Fibroblast of pulmonary artery (primary cell): ENCODE data around the gene COL9A2.
A peak's percentile ranks its signal among the peaks of the same experiment; 100 is the strongest.

Experiments used
- DNase-seq: peaks from one replicate; pipeline ENCODE4 v3.0.0-alpha.2; 2010; ENCODE audit warnings: low read depth
- H3K4me3 ChIP-seq: replicated peaks from 2 replicates; pipeline ENCODE4 v1.5.1; 2011; ENCODE audit warnings: low read depth, mild to moderate bottlenecking, control low read depth, low read length, moderate library complexity
- TF ChIP-seq, protein P1 (sequence below): IDR thresholded peaks from 2 replicates; pipeline ENCODE4 v1.5.1; 2011; ENCODE audit warnings: mild to moderate bottlenecking, control low read depth, low read length, inconsistent platforms; ENCODE audit errors: missing control alignments

COL9A2 gene

DNA sequence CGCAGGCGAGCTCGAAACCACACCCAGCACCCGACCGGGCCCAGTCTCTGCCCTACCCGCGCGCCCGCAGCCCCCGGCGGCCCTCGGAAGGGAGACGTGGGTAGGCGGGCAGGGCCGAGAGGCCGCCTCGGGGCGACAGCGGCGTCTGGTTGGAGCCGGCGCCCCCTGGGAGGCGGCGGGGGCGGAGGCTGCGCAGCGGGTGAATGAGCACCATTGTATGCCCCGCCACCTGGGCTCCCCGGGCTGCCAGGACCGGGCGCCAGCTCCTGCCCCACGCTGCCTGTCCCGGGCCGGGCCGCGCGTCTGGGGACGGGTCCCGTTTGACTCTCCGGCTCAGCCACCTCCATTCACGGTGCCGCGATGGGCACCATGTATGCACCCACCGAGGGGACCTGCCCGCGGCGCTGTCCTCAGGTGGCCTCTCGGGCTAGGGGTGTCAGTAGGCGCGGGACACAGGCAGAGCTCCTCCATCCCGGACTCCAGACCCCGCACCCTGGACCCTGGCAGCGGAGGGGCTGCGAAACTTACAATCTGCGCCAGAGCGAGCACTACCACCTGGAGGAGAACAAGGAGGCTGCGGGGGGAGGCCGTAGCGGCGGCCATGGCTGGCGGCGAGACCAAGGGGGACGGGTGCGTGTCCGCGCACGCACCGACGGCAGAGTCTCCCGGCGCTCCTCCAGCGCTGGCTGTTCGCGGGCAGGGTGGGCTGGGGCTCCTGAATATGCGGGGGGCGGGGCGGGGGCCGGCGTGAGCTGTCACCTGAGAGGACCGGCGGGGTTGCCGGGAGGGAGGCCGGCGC lies at the start of gene COL9A2:
COL9A2 (minus strand) TSS at position 692 of the 799 bp plus-strand sequence; CDS start at position 603, 89 bp downstream.
- TF ChIP-seq, protein P1, sequence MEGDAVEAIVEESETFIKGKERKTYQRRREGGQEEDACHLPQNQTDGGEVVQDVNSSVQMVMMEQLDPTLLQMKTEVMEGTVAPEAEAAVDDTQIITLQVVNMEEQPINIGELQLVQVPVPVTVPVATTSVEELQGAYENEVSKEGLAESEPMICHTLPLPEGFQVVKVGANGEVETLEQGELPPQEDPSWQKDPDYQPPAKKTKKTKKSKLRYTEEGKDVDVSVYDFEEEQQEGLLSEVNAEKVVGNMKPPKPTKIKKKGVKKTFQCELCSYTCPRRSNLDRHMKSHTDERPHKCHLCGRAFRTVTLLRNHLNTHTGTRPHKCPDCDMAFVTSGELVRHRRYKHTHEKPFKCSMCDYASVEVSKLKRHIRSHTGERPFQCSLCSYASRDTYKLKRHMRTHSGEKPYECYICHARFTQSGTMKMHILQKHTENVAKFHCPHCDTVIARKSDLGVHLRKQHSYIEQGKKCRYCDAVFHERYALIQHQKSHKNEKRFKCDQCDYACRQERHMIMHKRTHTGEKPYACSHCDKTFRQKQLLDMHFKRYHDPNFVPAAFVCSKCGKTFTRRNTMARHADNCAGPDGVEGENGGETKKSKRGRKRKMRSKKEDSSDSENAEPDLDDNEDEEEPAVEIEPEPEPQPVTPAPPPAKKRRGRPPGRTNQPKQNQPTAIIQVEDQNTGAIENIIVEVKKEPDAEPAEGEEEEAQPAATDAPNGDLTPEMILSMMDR: no peak
- H3K4me3 ChIP-seq: peak within 1 kb of the TSS; percentile 29
- DNase-seq: no peak

- H3K4me3 ChIP-seq: no peak overlapping the region
- TF ChIP-seq, protein P1: no peak
- DNase-seq: no peak
Measured at GRCh38 chr1:40363721-40364120, 46.6 kb upstream of the COL9A2 start.

DNA sequence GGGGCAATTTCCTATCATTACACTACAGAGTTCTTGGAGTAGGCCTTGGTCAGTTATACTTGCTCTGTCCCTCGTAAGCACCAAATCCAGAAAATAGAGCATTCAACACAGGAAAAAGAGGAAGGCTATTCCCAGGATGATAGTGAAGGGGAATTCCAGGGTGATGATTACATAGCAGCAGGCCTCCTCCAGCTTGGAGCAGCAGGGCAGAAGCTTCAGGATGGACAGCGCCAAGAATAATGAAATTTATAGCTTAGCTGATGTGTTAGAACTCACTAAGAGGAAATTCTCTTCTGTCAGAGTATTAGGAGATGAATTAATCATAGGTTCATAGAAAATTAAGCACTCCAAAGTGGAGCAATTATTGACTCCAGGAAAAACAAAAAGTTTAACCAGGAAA lies 45.6 kb upstream of the COL9A2 start:
- TF ChIP-seq, protein P1: no peak
- peak; percentile 73 for DNase-seq
- H3K4me3 ChIP-seq: no peak overlapping the region

DNA sequence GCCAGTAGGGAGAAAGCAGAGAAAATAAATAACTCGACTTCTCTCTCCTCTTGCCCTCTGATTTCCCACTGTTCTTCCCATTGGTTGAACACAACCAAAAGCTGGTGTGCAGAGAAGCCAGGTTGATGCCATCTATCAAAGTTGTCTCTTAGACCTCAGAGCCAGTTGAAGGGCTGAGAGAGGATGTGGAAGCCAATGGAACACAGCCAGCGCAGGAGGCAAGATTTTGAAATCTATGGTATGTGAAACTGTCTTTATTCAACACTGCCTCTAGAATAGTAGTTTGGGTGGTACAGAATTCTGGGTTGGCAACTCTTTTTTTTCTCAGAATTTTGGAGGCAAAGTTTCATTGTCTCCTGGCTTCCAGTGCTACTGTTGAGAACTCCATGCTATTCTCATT lies 45.1 kb upstream of the COL9A2 start:
- TF ChIP-seq, protein P1: no peak
- H3K4me3 ChIP-seq: no peak overlapping the region
- DNase-seq: no peak

DNA sequence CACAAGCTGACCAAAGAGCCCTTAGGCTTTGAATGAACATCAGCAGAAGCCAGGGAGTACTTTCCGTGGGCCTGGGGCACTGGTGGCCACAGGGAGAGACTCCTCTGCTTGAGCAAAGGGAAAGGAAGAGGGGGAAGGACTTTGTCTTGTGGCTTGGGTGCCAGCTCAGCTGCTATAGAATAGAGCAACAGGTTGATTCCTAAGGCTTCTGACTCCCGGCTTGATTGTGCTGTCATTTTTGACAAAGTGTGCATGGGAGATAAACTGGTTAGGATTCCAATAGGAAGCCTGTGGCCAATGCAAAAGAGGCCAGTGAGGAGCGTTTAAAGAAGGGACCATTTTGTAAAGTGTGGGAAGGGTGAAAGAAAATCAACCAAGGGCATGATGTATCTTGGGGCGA lies 44.6 kb upstream of the COL9A2 start:
- TF ChIP-seq, protein P1: no peak
- DNase-seq: no peak
- no peak overlapping the region for H3K4me3 ChIP-seq

DNA sequence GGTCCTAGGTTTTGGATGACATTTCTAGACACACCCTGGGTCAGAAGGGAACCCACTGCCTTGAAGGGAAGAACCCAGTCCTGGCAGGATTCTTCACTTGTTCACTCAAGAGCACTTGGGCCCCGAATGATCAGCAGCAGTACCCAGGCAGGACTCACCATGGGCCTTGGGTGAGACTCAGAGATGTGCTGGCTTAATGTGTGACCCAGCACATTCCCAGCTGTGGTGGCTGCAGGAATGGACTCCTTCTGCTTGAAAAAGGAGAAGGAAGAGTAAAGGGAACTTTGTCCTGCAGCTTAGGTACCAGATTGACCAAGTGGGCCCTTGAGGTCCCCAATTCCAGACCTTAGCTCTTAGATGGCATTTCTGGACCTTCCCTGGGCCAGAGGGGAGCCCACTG lies 44.1 kb upstream of the COL9A2 start:
- DNase-seq: no peak
- no peak overlapping the region for H3K4me3 ChIP-seq
- TF ChIP-seq, protein P1: no peak

DNA sequence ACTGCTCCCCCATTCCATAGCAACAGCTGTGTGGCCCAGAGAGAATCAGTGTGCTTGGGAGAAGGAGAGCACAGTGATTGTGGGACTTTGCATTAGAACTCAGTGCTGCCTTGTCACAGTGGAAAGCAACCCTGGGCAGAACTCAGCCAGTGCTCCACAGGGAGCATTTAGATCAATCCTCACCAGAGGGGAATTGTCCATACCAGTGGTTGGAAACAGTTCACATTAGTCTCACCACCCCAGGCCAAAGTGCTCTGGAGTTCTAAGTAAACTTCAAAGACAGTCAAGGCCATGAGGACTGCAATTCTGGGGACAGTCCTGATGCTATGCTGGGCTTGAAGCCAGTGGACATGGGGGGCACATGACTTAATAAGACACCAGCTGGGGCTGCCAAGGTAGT lies 43.5 kb upstream of the COL9A2 start:
- TF ChIP-seq, protein P1: no peak
- no peak for DNase-seq
- H3K4me3 ChIP-seq: no peak overlapping the region
